ENCODE measurements around the gene GLUL.

GLUL gene

GRCh38 chr1:182366596-182366995, 25.0 kb downstream of the GLUL start:
- Mint-ChIP-seq H3K4me1 (ENCODE audit: low read depth) (no peaks in the 10 kb centered on the region), H3K9me3 (no peaks in the 10 kb centered on the region)

GRCh38 chr1:182359645-182360044, 31.9 kb downstream of the GLUL start:
- H3K36me3 Mint-ChIP-seq (ENCODE audit: low read depth), result no peaks in the 10 kb centered on the region
- no peak for DNase-seq
- H3K27me3 Mint-ChIP-seq, result no peaks in the 10 kb centered on the region
- no peak overlapping the region for H3K27ac Mint-ChIP-seq
- H3K4me1 Mint-ChIP-seq (ENCODE audit: low read depth), result no peaks in the 10 kb centered on the region
- no peak overlapping the region for H3K4me3 Mint-ChIP-seq
- H3K9me3 Mint-ChIP-seq, result no peaks in the 10 kb centered on the region

More at GRCh38 chr1:182366596-182366995, 25.0 kb downstream of the GLUL start:
- DNase-seq, result no peak
- Mint-ChIP-seq H3K27ac (no peak overlapping the region), H3K4me3 (no peak overlapping the region), H3K36me3 (ENCODE audit: low read depth) (no peaks in the 10 kb centered on the region), H3K27me3 (peaks cover 2% of the 10 kb centered on the region)

- Mint-ChIP-seq H3K4me3 (no peak overlapping the region), H3K9me3 (no peaks in the 10 kb centered on the region), H3K4me1 (ENCODE audit: low read depth) (no peaks in the 10 kb centered on the region), H3K27ac (no peak overlapping the region), H3K36me3 (ENCODE audit: low read depth) (no peaks in the 10 kb centered on the region), H3K27me3 (no peaks in the 10 kb centered on the region)
- no peak for DNase-seq
These were observed 33.7 kb downstream of the GLUL start for GRCh38 chr1:182357913-182358312.

GRCh38 chr1:182357171-182357570, 34.4 kb downstream of the GLUL start:
- Mint-ChIP-seq H3K4me1 (ENCODE audit: low read depth) (no peaks in the 10 kb centered on the region), H3K36me3 (ENCODE audit: low read depth) (no peaks in the 10 kb centered on the region), H3K27me3 (no peaks in the 10 kb centered on the region), H3K4me3 (no peak overlapping the region), H3K27ac (no peak overlapping the region), H3K9me3 (no peaks in the 10 kb centered on the region)
- DNase-seq, result no peak

- no peaks in the 10 kb centered on the region for H3K36me3 Mint-ChIP-seq (ENCODE audit: low read depth)
- no peak overlapping the region for H3K27ac Mint-ChIP-seq
These were observed 35.9 kb downstream of the GLUL start for GRCh38 chr1:182355723-182356098.

GRCh38 chr1:182351790-182352364, 39.7 kb downstream of the GLUL start:
- no peak overlapping the region for H3K27ac Mint-ChIP-seq
- H3K4me1 Mint-ChIP-seq (ENCODE audit: low read depth), result no peaks in the 10 kb centered on the region
- no peaks in the 10 kb centered on the region for H3K9me3 Mint-ChIP-seq
- no peaks in the 10 kb centered on the region for H3K27me3 Mint-ChIP-seq
- no peak overlapping the region for H3K4me3 Mint-ChIP-seq
- no peak for DNase-seq
- no peaks in the 10 kb centered on the region for H3K36me3 Mint-ChIP-seq (ENCODE audit: low read depth)

More at GRCh38 chr1:182355723-182356098, 35.9 kb downstream of the GLUL start:
- no peaks in the 10 kb centered on the region for H3K4me1 Mint-ChIP-seq (ENCODE audit: low read depth)
- no peak for DNase-seq
- no peaks in the 10 kb centered on the region for H3K9me3 Mint-ChIP-seq
- no peak overlapping the region for H3K4me3 Mint-ChIP-seq
- no peaks in the 10 kb centered on the region for H3K27me3 Mint-ChIP-seq

- DNase-seq, result no peak
- H3K27ac Mint-ChIP-seq, result no peak overlapping the region
- no peaks in the 10 kb centered on the region for H3K27me3 Mint-ChIP-seq
These were observed 40.8 kb downstream of the GLUL start for GRCh38 chr1:182350839-182351238.

GRCh38 chr1:182348961-182349747, 42.4 kb downstream of the GLUL start:
- Mint-ChIP-seq H3K4me3 (no peak overlapping the region), H3K4me1 (ENCODE audit: low read depth) (no peaks in the 10 kb centered on the region), H3K9me3 (no peaks in the 10 kb centered on the region), H3K27me3 (no peaks in the 10 kb centered on the region), H3K27ac (no peak overlapping the region), H3K36me3 (ENCODE audit: low read depth) (no peaks in the 10 kb centered on the region)
- no peak for DNase-seq

More at GRCh38 chr1:182350839-182351238, 40.8 kb downstream of the GLUL start:
- Mint-ChIP-seq H3K4me1 (ENCODE audit: low read depth) (no peaks in the 10 kb centered on the region), H3K36me3 (ENCODE audit: low read depth) (no peaks in the 10 kb centered on the region), H3K4me3 (no peak overlapping the region), H3K9me3 (no peaks in the 10 kb centered on the region)

- DNase-seq, result no peak
- Mint-ChIP-seq H3K27ac (no peak overlapping the region), H3K4me3 (no peak overlapping the region), H3K9me3 (no peaks in the 10 kb centered on the region), H3K4me1 (ENCODE audit: low read depth) (no peaks in the 10 kb centered on the region), H3K27me3 (no peaks in the 10 kb centered on the region), H3K36me3 (ENCODE audit: low read depth) (no peaks in the 10 kb centered on the region)
These were observed 44.6 kb downstream of the GLUL start for GRCh38 chr1:182347019-182347418.

GRCh38 chr1:182340233-182341058, 51.1 kb downstream of the GLUL start:
- Mint-ChIP-seq H3K27me3 (no peaks in the 10 kb centered on the region), H3K36me3 (ENCODE audit: low read depth) (no peaks in the 10 kb centered on the region), H3K4me1 (ENCODE audit: low read depth) (no peaks in the 10 kb centered on the region), H3K4me3 (no peak overlapping the region), H3K9me3 (no peaks in the 10 kb centered on the region), H3K27ac (no peak overlapping the region)
- no peak for DNase-seq

- H3K27me3 Mint-ChIP-seq, result no peaks in the 10 kb centered on the region
- H3K27ac Mint-ChIP-seq, result no peak overlapping the region
- no peaks in the 10 kb centered on the region for H3K36me3 Mint-ChIP-seq (ENCODE audit: low read depth)
- H3K4me1 Mint-ChIP-seq (ENCODE audit: low read depth), result no peaks in the 10 kb centered on the region
- no peak for DNase-seq
- H3K4me3 Mint-ChIP-seq, result no peak overlapping the region
- H3K9me3 Mint-ChIP-seq, result no peaks in the 10 kb centered on the region
These were observed 51.9 kb downstream of the GLUL start for GRCh38 chr1:182339684-182340083.

- Mint-ChIP-seq H3K4me1 (ENCODE audit: low read depth) (no peaks in the 10 kb centered on the region), H3K9me3 (no peaks in the 10 kb centered on the region), H3K4me3 (no peak overlapping the region), H3K27ac (no peak overlapping the region), H3K36me3 (ENCODE audit: low read depth) (no peaks in the 10 kb centered on the region), H3K27me3 (no peaks in the 10 kb centered on the region)
- DNase-seq, result no peak
These were observed 52.7 kb downstream of the GLUL start for GRCh38 chr1:182338806-182339370.

- H3K36me3 Mint-ChIP-seq (ENCODE audit: low read depth), result no peaks in the 10 kb centered on the region
- H3K27ac Mint-ChIP-seq, result no peak overlapping the region
- no peaks in the 10 kb centered on the region for H3K9me3 Mint-ChIP-seq
- H3K27me3 Mint-ChIP-seq, result no peaks in the 10 kb centered on the region
- no peaks in the 10 kb centered on the region for H3K4me1 Mint-ChIP-seq (ENCODE audit: low read depth)
- no peak overlapping the region for H3K4me3 Mint-ChIP-seq
- DNase-seq, result no peak
These were observed 53.6 kb downstream of the GLUL start for GRCh38 chr1:182337736-182338571.
